Epidermal melanocyte (primary cell): Measurements from ENCODE around the gene FXYD7.
"Not testable (repeated sequence)": the region's sequence is repeated elsewhere in the genome, so short reads cannot be mapped to it uniquely, and the experiment has no call there.

Source experiments
- DNase-seq: peaks from one replicate; pipeline ENCODE4 v3.0.0; 2011; ENCODE audit warnings: low spot score; ENCODE audit not compliant: insufficient read length

Gene FXYD7

GRCh38 chr19:35143231-35143715 is at the start of gene FXYD7:
Gene FXYD7, plus strand, starts transcription at chr19:35143255. Its CDS starts 79 bp downstream, at chr19:35143334.
- no peak for DNase-seq

- no peak for DNase-seq
These were observed 49.6 kb upstream of the FXYD7 start for GRCh38 chr19:35093430-35093829.

GRCh38 chr19:35093941-35094647 is 49.0 kb upstream of the FXYD7 start:
- no peak for DNase-seq

GRCh38 chr19:35094656-35095055 is 48.4 kb upstream of the FXYD7 start:
- DNase-seq = no peak

- DNase-seq = no peak
These were observed 47.2 kb upstream of the FXYD7 start for GRCh38 chr19:35095667-35096368.

- DNase-seq = no peak
These were observed 44.5 kb upstream of the FXYD7 start for GRCh38 chr19:35098413-35099049.

GRCh38 chr19:35099155-35099896 is 43.7 kb upstream of the FXYD7 start:
- DNase-seq = no peak

GRCh38 chr19:35099897-35100275 is 43.2 kb upstream of the FXYD7 start:
- DNase-seq = no peak

GRCh38 chr19:35100588-35101533 is 42.2 kb upstream of the FXYD7 start:
- no peak for DNase-seq

- not testable (repeated sequence) for DNase-seq
These were observed 41.1 kb upstream of the FXYD7 start for GRCh38 chr19:35101949-35102348.

- DNase-seq = not testable (repeated sequence)
These were observed 39.4 kb upstream of the FXYD7 start for GRCh38 chr19:35103614-35104013.

- DNase-seq = no peak
These were observed 38.7 kb upstream of the FXYD7 start for GRCh38 chr19:35104361-35104760.

- DNase-seq = no peak
These were observed 38.0 kb upstream of the FXYD7 start for GRCh38 chr19:35105047-35105410.

- DNase-seq = no peak
These were observed 37.4 kb upstream of the FXYD7 start for GRCh38 chr19:35105411-35106290.

- DNase-seq = no peak
These were observed 36.8 kb upstream of the FXYD7 start for GRCh38 chr19:35106291-35106583.

- DNase-seq = no peak
These were observed 36.0 kb upstream of the FXYD7 start for GRCh38 chr19:35106898-35107541.

- DNase-seq = peak; percentile 98
These were observed 35.5 kb upstream of the FXYD7 start for GRCh38 chr19:35107545-35107944.

- DNase-seq = no peak
These were observed 34.3 kb upstream of the FXYD7 start for GRCh38 chr19:35108730-35109129.

GRCh38 chr19:35109395-35110112 is 33.5 kb upstream of the FXYD7 start:
- no peak for DNase-seq
